Measurements from ENCODE around the gene RANBP1.
"Not testable (repeated sequence)": the region's sequence is repeated elsewhere in the genome, so short reads cannot be mapped to it uniquely, and the experiment has no call there.

RANBP1 gene

GRCh38 chr22:20115691-20116375, at the start of gene RANBP1:
RANBP1 (plus strand) TSS chr22:20116104; CDS start chr22:20116185, 81 bp downstream.
- FAIRE-seq = no peak

- FAIRE-seq = no peak
Measured at GRCh38 chr22:20066617-20067383, 49.1 kb upstream of the RANBP1 start.

GRCh38 chr22:20067384-20067682, 48.6 kb upstream of the RANBP1 start:
- not testable (repeated sequence) for FAIRE-seq

- no peak for FAIRE-seq
Measured at GRCh38 chr22:20068640-20069039, 47.3 kb upstream of the RANBP1 start.

GRCh38 chr22:20069331-20070042, 46.4 kb upstream of the RANBP1 start:
- FAIRE-seq = no peak

- no peak for FAIRE-seq
Measured at GRCh38 chr22:20071524-20071972, 44.4 kb upstream of the RANBP1 start.

GRCh38 chr22:20076627-20077172, 39.2 kb upstream of the RANBP1 start:
- no peak for FAIRE-seq

GRCh38 chr22:20079745-20080444, 36.0 kb upstream of the RANBP1 start, which contains the start of gene DGCR8:
DGCR8 (plus strand) TSS chr22:20080241; CDS start chr22:20085964, 5,723 bp downstream.
- FAIRE-seq = no peak

- no peak for FAIRE-seq
Measured at GRCh38 chr22:20080445-20080775, 35.5 kb upstream of the RANBP1 start.

- no peak for FAIRE-seq
Measured at GRCh38 chr22:20080776-20081654, 34.9 kb upstream of the RANBP1 start.

GRCh38 chr22:20083157-20083890, 32.6 kb upstream of the RANBP1 start:
- FAIRE-seq = no peak

GRCh38 chr22:20083891-20084546, 31.9 kb upstream of the RANBP1 start:
- FAIRE-seq = no peak

- no peak for FAIRE-seq
Measured at GRCh38 chr22:20084547-20085413, 31.1 kb upstream of the RANBP1 start.

GRCh38 chr22:20085651-20086050, 30.3 kb upstream of the RANBP1 start:
- no peak for FAIRE-seq

- no peak for FAIRE-seq
Measured at GRCh38 chr22:20086101-20086599, 29.8 kb upstream of the RANBP1 start.

GRCh38 chr22:20086763-20087162, 29.1 kb upstream of the RANBP1 start:
- FAIRE-seq = no peak

GRCh38 chr22:20087319-20088262, 28.3 kb upstream of the RANBP1 start:
- no peak for FAIRE-seq

GRCh38 chr22:20088263-20088648, 27.6 kb upstream of the RANBP1 start:
- no peak for FAIRE-seq

All from A204.1 (cell line).